SKM-1 treated with dmso at 0.1 percent for 144 hours (cell line): Measurements from ENCODE around the gene SLC25A13.

Experiments
- DNase-seq: peaks from one replicate; lab custom pipeline; 2025; ENCODE audit not compliant: unreplicated experiment; lab: John Stamatoyannopoulos, UW

SLC25A13 gene

GRCh38 chr7:96212474-96212873 is 109.4 kb downstream of the SLC25A13 start:
- no peak for DNase-seq

GRCh38 chr7:96211954-96212353 is 109.9 kb downstream of the SLC25A13 start:
- DNase-seq, result no peak

DNA sequence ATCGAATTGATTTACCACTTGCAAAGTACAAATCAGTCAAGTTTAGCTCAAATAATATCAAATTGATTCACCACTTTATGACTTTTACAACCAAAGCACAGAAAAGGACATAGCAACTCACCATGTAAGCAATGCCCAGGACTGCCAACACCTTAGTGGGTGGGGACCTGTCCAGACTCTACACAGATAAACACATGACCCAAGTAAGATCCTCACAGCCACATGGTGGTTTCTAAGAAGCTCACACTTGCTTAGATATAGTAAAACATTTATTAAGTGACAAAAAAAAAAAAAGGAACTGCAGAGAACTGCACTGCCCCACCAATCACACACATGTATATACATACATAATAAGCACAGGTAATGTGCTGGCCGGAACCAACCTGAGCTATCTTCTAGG is 116.2 kb downstream of the SLC25A13 start:
- DNase-seq, result no peak

DNA sequence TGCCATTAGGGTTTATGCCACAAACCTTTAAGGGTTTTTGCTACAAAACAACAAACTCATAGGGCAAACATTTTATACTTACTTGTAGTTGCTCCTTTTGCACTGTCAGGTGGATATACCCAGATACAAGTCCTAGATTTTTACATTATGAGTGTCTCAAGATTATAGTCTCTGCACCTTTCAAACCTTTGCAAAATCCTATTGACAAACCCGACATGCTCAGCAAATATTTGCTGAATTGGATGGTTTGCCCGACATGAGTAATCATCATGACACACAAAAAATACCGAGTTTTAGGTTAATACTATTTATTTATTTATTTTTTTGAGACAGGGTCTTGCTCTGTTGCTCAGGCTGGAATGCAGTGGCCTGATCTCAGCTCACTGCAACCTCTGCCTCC is 117.3 kb downstream of the SLC25A13 start:
- DNase-seq, result no peak

- DNase-seq, result no peak
Measured at GRCh38 chr7:96203786-96204185, 118.1 kb downstream of the SLC25A13 start.

DNA sequence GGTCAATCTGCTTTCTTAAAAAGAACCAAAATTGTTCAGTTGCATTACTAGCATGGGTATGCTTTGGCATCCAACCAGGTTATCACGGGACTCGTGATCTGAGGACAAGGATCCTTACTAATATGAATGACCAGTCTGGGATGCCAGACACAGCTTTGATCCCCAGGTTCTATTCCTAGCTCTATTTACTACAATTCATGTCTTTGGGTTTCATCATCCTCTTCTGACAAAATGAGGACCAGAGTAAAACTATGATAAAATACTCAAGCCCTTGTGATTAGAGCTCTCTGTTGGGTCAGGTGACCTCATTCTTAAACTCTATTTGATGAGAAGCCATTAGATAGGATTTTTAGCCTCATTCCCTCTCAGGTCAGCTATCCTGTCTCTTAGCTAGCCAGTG is 119.8 kb downstream of the SLC25A13 start:
- DNase-seq, result no peak

GRCh38 chr7:96200740-96201139 is 121.2 kb downstream of the SLC25A13 start:
- DNase-seq, result no peak

DNA sequence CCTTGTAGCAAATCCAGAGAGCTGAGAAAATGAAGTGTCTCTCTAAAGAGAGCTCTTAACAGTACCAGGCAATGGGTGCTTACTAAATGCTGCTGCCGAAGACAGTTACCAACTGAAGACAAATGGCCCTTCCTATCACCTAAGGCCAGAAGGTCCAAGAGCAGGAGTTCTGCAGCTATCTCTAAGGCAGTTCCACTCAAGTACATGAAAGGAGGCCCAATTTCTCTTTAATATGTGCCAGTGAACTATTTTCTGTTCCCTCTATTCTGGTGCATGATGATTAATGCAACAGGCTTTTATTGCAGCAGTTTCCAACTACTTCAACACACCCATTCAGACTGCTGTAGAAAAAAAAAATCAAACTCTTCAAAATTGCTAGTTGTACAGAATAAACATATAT is 122.5 kb downstream of the SLC25A13 start:
- DNase-seq, result no peak

DNA sequence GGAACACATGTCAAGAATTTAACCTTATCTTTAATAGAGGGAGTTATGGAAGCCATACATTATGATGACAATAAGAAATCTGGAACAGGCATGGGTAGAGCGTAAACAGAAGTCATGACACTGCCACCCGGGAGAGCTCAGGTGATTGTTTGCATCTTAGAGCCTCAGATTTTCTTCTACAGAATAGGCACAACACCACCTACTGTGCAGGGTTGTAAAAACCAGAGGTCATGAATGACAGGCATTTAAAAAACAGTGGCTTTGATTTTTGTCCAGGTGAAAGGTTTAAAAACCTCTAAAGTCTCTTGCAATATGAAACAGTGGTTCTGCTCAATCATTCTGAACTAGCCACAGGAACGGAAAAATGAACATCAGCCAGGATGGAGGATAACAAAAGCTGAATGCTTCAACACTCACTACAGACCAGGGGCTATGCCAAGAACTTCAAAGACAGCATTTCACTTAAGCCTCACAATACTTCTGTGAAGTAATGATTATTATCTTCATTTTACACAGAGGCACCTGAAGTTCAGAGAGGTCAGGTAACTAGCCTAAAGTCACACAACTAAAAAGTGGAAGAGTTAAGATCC is 123.8 kb downstream of the SLC25A13 start:
- DNase-seq, result no peak

DNA sequence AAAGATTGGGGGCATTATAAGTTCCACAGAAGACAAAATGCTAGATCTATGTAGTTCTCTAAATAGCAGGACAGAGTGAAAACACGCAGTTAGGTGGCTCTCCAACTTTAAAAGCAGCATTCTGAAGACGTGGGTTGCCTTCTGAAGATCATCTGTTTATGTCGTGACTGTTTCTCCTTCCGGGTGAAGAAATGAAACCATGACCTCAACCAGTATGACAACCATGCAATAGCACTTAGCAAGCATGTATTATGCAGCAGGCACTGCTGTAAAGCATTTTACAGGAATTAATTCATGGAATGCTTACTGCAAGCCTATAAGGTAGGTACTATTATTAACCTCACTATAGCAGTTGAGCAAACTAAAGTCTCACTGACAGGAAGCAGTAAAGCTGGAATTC is 125.2 kb downstream of the SLC25A13 start:
- no peak for DNase-seq

GRCh38 chr7:96189129-96189820 is 132.6 kb downstream of the SLC25A13 start:
- no peak for DNase-seq

GRCh38 chr7:96188591-96188991 is 133.3 kb downstream of the SLC25A13 start:
- DNase-seq, result no peak

- no peak for DNase-seq
Measured at GRCh38 chr7:96188174-96188581, 133.7 kb downstream of the SLC25A13 start.

DNA sequence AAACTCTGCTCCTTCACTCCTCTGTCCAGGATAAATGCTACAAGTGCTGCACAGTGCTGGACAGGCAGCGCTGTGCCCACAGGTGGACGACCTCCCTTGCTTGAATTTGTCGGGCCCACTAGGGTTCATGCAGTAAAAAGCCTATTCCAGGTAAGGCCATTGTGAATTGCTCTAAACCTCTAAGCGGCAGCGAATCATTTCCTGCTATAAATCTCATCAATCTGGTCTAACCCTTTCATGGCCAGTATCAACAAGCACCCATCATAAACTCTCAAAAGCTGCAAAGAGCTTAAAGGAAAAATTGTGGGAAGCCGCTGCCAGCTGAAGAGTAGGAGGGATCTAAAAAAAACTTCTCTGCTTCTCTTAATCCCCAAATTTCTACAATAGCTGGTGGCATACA is 134.2 kb downstream of the SLC25A13 start:
- no peak for DNase-seq

- no peak for DNase-seq
Measured at GRCh38 chr7:96184783-96185182, 137.1 kb downstream of the SLC25A13 start.

DNA sequence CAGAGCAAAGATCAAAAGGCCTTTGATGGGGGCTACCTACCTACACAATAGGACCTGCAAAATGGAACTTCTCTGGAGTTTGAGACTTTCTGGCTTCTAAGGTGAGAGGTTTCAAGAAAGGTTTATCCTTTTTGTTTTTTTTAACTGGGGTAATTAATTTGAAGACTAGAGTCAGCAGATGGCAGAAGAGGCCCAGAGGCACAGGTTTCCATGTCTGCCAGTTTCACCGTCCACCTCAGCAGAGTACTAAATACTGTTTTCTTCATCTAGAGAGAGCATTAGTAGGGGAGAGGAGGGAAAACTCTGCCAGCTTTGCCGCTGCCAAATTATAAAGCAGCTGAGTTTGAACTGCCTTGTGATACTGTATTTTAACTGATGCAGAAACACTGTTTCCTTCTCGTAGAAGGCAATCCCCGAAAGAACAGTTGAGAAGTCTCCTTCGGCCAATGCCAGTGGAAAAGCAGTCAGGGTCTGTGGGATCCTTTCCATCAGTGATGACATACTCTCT is 138.7 kb downstream of the SLC25A13 start:
- DNase-seq, result no peak

DNA sequence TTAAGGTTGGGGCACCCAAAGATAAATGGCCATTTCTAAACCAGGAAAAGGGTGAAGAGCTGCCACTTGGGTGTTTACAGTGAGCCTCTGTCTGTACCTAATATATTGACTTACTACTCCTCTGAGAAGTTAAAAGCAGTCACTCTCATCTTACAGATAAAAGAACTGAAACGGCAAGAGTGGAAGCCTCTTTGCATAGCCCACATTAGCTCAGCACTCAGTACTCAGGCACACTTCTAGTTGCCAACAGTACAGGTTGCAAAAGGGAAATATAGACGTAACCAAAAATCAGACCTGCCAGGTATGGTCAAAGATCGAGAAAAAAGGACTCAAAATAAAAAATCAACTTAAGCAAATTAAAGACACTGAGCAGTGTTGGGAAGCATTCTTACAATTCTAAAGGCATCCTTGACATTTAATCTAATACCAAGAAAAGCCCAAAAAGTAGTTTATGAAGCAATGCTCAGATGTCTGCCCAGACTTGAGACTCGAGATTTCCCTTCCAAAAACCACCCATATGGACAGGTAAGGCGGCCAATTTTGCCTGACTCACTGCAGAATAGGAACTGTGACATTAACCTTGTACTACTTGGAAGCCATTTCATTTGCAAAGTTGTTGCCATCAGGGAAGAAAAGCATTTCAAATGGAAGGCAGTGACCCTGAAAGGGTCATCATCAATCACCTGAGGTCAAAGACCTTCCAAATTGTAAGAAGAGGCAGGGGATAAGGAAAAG is 139.3 kb downstream of the SLC25A13 start:
- no peak for DNase-seq

DNA sequence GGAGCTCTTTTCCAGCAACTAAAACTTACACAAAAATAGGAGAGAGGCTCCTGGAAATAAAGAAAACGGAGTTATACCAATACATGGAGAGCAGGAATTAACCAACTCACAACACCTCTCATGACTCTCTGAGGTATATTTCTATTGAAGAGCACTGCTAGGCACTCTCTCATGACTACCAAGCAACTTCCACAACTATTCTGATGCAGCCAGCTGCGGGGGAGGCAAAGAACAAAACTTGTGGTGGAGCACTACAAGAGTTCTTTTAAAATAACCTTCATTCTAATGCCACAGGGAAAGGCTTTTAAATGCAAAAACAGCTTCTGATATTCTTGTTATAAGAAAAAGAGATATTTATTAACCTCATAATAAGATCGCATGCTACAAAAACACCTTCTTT is 140.7 kb downstream of the SLC25A13 start:
- no peak for DNase-seq

GRCh38 chr7:96179837-96180236 is 142.1 kb downstream of the SLC25A13 start:
- DNase-seq, result no peak

DNA sequence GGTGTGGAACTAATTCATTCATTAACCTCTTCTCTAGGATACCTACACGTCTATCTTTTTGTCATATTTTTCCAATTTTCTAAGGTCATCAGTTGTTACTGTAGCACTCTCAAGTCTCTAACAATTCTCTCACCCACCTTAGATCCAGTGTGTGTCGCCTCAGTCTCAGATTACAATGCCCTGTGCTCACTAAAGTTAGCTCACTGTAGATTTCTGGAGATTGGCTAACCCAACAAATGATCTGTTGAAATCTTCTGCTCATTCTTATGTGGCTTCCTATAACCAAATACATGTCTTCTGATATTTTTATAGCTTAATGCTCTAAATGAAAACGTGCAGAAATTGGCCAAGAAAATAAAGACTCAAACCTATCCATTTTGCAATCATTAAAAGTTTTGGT is 142.6 kb downstream of the SLC25A13 start:
- no peak for DNase-seq

GRCh38 chr7:96178581-96178980 is 143.3 kb downstream of the SLC25A13 start:
- DNase-seq, result no peak

GRCh38 chr7:96177353-96177752 is 144.5 kb downstream of the SLC25A13 start:
- DNase-seq, result no peak
